Uterus (tissue), 2 donors: ENCODE measurements around the gene TSNAXIP1.

ENCODE experiments used
- CTCF ChIP-seq, 4 experiments: fragments of 200-600 bp in 2 of 4; fragments of 450-650 bp in 2 of 4; sonication (generic) in 2 of 4; IDR thresholded peaks; one replicate each; pipeline ENCODE4 v1.5.1; 2016 to 2019; ENCODE audit warnings: antibody characterized with exemption in 4 of 4, mild to moderate bottlenecking in 2 of 4, moderate library complexity in 1 of 4
- POLR2A ChIP-seq, 2 donors: fragments of 450-650 bp; IDR thresholded peaks; one replicate each; pipeline ENCODE4 v1.6.1; 2016; ENCODE audit warnings: antibody characterized with exemption in 2 of 2, mild to moderate bottlenecking in 1 of 2, moderate library complexity in 1 of 2

GRCh38 chr16:67805718-67806427 is 816 bp upstream of the TSNAXIP1 start:
- no peak for TF ChIP-seq POLR2A (IDR thresholded peaks at IDR 0.05)
- no peak for TF ChIP-seq CTCF (IDR thresholded peaks at IDR 0.05)
